K562 (cell line): Measurements from ENCODE around the gene ZMYM4. TPM values are rescaled to one million over a fixed set of nuclear protein-coding genes. Genes with fewer than 3 reads are reported as not detected.

ENCODE experiments used
- ATAC-seq: fragments of 200-7000 bp; cut with Tn5 transposase; 3 replicates; pipeline ENCODE4 v1.9.1; 2020; ENCODE audit warnings: moderate library complexity
- BruUV-seq: library from RNA; stranded (reverse); fragments of 400-500 nt; replicated peaks from 2 replicates; lab custom pipeline; 2021; lab: Mats Ljungman, UMichigan
- CTCF ChIA-PET: fragments of 300-600 bp; formaldehyde crosslinking; extraction: SDS; loops from one replicate; lab custom pipeline; 2021; ENCODE audit warnings: low intra/inter-chr PET ratio; lab: Yijun Ruan, JAX
- POLR2A ChIA-PET: fragments of 300-600, 350-650 bp; sonication (Branson Sonifier 250); formaldehyde crosslinking; extraction: SDS; loops from one replicate; lab custom pipeline; 2021; ENCODE audit warnings: antibody characterized with exemption, inconsistent platforms; lab: Yijun Ruan, JAX
- DNase-seq, 4 experiments: peaks; one replicate each; pipeline versions ENCODE4 v3.0.0 to v3.0.0-alpha.2; 2011 to 2018; ENCODE audit warnings: low spot score in 3 of 4, mixed read lengths in 3 of 4; ENCODE audit errors: extremely low read depth in 1 of 4
- FAIRE-seq: peaks from 2 replicates; lab custom pipeline; 2011; peaks lifted over from hg19 to GRCh38; lab: Jason Lieb, UNC
- H2AFZ ChIP-seq: 2 replicates; pipeline ENCODE4 v1.6.0; 2011; ENCODE audit warnings: low read depth, low read length, control low read depth, inconsistent platforms
- H3K27ac ChIP-seq: fragments of 200-600 bp; 3 replicates; pipeline ENCODE4 v1.8.0; 2011; ENCODE audit warnings: low read depth, mild to moderate bottlenecking, control low read depth, inconsistent platforms, low read length, moderate library complexity, mixed read lengths; ENCODE audit errors: extremely low read depth
- H3K27me3 ChIP-seq, 2 experiments: fragments of 300-600 bp in 1 of 2; 2 replicates in 1 of 2; 3 replicates in 1 of 2; pipeline versions ENCODE4 v1.6.0 to v1.8.0; 2011; ENCODE audit warnings: inconsistent platforms in 2 of 2, low read length in 2 of 2, mild to moderate bottlenecking in 1 of 2, mixed read lengths in 1 of 2, moderate library complexity in 1 of 2; ENCODE audit not compliant: control insufficient read depth in 2 of 2, insufficient read depth in 2 of 2
- H3K36me3 ChIP-seq: fragments of 300-600 bp; 3 replicates; pipeline ENCODE4 v1.8.0; 2011; ENCODE audit warnings: mild to moderate bottlenecking, low read length, inconsistent platforms; ENCODE audit not compliant: control insufficient read depth, insufficient read depth
- H3K4me1 ChIP-seq, 2 experiments: fragments of 200-600 bp in 1 of 2; replicated peaks in 1 of 2; 2 replicates in 1 of 2; 3 replicates in 1 of 2; pipeline versions ENCODE4 v1.5.1 to v1.8.0; 2011; ENCODE audit warnings: inconsistent platforms in 2 of 2, low read length in 2 of 2, mild to moderate bottlenecking in 1 of 2, mixed read lengths in 1 of 2, moderate library complexity in 1 of 2; ENCODE audit not compliant: control insufficient read depth in 2 of 2, insufficient read depth in 2 of 2
- H3K4me2 ChIP-seq: 2 replicates; pipeline ENCODE4 v1.6.1; 2011; ENCODE audit warnings: low read length, control low read depth, inconsistent platforms, mixed read lengths; ENCODE audit not compliant: insufficient read depth
- H3K4me3 ChIP-seq: fragments of 200-600 bp; sonication (generic), shearing (Covaris generic); 2 replicates; pipeline ENCODE4 v1.5.1; 2016; ENCODE audit warnings: control low read depth, inconsistent platforms
- H3K79me2 ChIP-seq: fragments of 200-600 bp; 3 replicates; pipeline ENCODE4 v1.8.0; 2011; ENCODE audit warnings: low read length, inconsistent platforms; ENCODE audit not compliant: control insufficient read depth, insufficient read depth
- H3K9ac ChIP-seq, 2 experiments: 2 replicates each; pipeline versions ENCODE4 v1.6.0 to v1.6.1; 2011; ENCODE audit warnings: low read depth in 2 of 2, low read length in 2 of 2, control low read depth in 1 of 2, inconsistent platforms in 1 of 2, mild to moderate bottlenecking in 1 of 2, mixed read lengths in 1 of 2; ENCODE audit not compliant: insufficient read depth in 1 of 2
- H3K9me1 ChIP-seq: one replicate; pipeline ENCODE4 v1.6.0; 2011; ENCODE audit warnings: inconsistent platforms, mild to moderate bottlenecking, low read length, moderate library complexity; ENCODE audit not compliant: control insufficient read depth, insufficient read depth
- H3K9me3 ChIP-seq: replicated peaks from 2 replicates; pipeline ENCODE4 v1.5.1; 2011; ENCODE audit warnings: low read depth, low read length, inconsistent platforms; ENCODE audit not compliant: control insufficient read depth, insufficient read depth
- H4K20me1 ChIP-seq: replicated peaks from 2 replicates; pipeline ENCODE4 v1.6.1; 2011; ENCODE audit warnings: low read length, inconsistent platforms, mixed read lengths; ENCODE audit not compliant: control insufficient read depth, insufficient read depth
- CCNT2 ChIP-seq: IDR thresholded peaks from 2 replicates; pipeline ENCODE4 v1.6.1; 2011; ENCODE audit warnings: borderline replicate concordance, low read depth, mild to moderate bottlenecking, moderate library complexity, mixed read lengths, low read length; ENCODE audit not compliant: insufficient read length; ENCODE audit errors: extremely low read depth
- PHF21A ChIP-seq: fragments of 450-650 bp; IDR thresholded peaks from 2 replicates; pipeline ENCODE4 v1.6.1; 2017; ENCODE audit warnings: low read depth, borderline replicate concordance
- RFX5 ChIP-seq: IDR thresholded peaks from 2 replicates; pipeline ENCODE4 v1.6.1; 2011; ENCODE audit warnings: low read depth, mild to moderate bottlenecking, improper control_type of control experiment, low read length
- SOX6 ChIP-seq: fragments of 450-650 bp; IDR thresholded peaks from 2 replicates; pipeline ENCODE4 v1.6.1; 2014; ENCODE audit warnings: mild to moderate bottlenecking
- SRSF1 ChIP-seq: fragments of 200-400 bp; formaldehyde crosslinking; IDR thresholded peaks from 2 replicates; pipeline ENCODE4 v1.6.1; 2017; ENCODE audit warnings: mild to moderate bottlenecking, low read depth, low read length, moderate library complexity
- ZKSCAN1 ChIP-seq: fragments of 150-350 bp; IDR thresholded peaks from 2 replicates; pipeline ENCODE4 v1.6.1; 2016; ENCODE audit warnings: low read depth, low read length
- WGBS: fragments of 100-300 bp; shearing (Covaris generic); methylation state at CpG from one replicate; pipeline ENCODE4 v1.1.6; 2016; ENCODE audit warnings: low coverage, mixed read lengths; ENCODE audit not compliant: insufficient coverage; ENCODE audit errors: missing lambda C conversion rate; 5-methylcytosine and 5-hydroxymethylcytosine counted together
- in situ Hi-C: fragments of 300-500 bp; cut with MboI; formaldehyde crosslinking; loops from 4 replicates; pipeline ENCODE4 v1.15.0; 2018; ENCODE audit warnings: inconsistent platforms, mixed read lengths
- intact Hi-C: fragments of 100-400 bp; cut with micrococcal nuclease; formaldehyde crosslinking; loops from 2 replicates; pipeline ENCODE4 v1.14.2; 2022
- polyA plus RNA-seq, 8 experiments: library from polyadenylated mRNA; depleted of rRNA in 4 of 8; stranded (reverse) in 5 of 8; unstranded in 3 of 8; fragments of >200 nt; fragmentation: Nextera tagmentation in 2 of 8; fragmentation: Illumina TruSeq in 1 of 8; extraction: Ambion mirVana in 2 of 8; extraction: Trizol in 1 of 8; gene quantifications; 2 replicates each; pipeline versions ENCODE4 v1.2.1 to v1.2.3, GENCODE V29; 2011 to 2014; ENCODE audit warnings: inconsistent platforms in 1 of 8, missing spikeins in 1 of 8
- total RNA-seq, 7 experiments: library from RNA; depleted of rRNA in 6 of 7; stranded (reverse); fragments of >200 nt in 6 of 7; fragmentation: Illumina TruSeq in 2 of 7; extraction: Trizol in 2 of 7; gene quantifications; 2 replicates each; pipeline versions ENCODE4 v1.2.1 to v1.2.3, GENCODE V29; 2011 to 2021; ENCODE audit warnings: low replicate concordance in 1 of 7

Gene ZMYM4
- total and polyA plus RNA-seq, 9 of the 15 experiments (the other 6 are each of a cell fraction or from before 2014, with no cell fraction given): 15.2 to 77.2 (median 63.3) TPM

DNA sequence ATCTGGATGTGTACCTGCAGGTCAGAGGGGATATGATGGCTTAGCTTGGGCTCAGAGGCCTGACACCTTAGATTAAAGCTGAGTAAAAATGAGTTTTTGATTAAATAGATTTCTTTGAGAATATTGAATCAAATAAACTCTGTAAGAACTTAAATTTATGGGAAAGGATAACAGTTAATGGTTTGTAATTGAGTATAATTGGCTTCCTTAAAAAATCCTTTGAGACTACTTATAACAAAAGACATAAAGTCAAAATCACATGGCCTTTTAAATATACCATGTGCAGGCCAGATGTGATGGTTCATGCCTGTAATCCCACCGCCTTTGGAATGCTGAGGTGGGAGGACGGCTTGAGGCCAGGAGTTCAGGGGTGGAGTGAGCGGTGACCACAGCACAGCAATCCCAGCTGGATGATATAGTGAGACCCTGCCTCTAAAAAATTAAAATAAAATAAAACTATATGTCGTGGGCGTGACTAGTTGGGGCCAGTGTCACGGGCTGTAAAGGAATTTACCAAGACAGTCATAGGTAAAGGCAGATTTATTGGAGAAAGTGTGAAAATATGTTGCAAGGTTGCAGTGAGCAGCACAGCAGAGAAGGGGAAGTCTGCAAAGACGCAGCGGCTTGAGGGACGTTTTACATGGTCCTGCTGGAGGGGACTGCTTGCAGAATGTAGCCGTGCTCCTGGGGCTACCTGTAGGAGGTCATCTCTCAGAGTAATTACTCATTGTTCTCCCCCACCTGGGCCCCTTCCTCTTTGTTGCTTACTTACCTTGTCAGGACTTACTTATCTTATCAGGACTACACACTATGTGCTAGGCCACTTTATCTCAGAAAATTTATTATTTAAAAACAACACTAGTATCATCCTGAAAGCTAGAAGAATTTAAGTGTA lies 122.3 kb downstream of the ZMYM4 start:
- Histone ChIP-seq H4K20me1 (no peaks in the 10 kb centered on the region), H3K79me2 (no peaks in the 10 kb centered on the region), H3K9me3 (no peaks in the 10 kb centered on the region), H3K27me3 (no peaks in the 10 kb centered on the region), H3K27ac (no peak overlapping the region), H2AFZ (no peak overlapping the region), H3K36me3 (peaks cover 83% of the 10 kb centered on the region), H3K4me2 (no peak overlapping the region), H3K9me1 (no peaks in the 10 kb centered on the region), H3K4me1 (peaks cover 5 to 7% of the 10 kb centered on the region in 2 experiments; a peak in 3 of 5 replicates), H3K9ac (peak overlapping the region in 1 of 2 experiments; percentile 46; a peak in 1 of 4 replicates), H3K4me3 (no peak overlapping the region)
- WGBS: 75% methylated on average over 10 of the region's 10 CpGs
- in situ Hi-C loops (no loop called here), intact Hi-C loops (no loop called here)
- peak in 3 of 4 experiments; percentile 16 to 17 (median 16) for DNase-seq
- TF ChIP-seq PHF21A (no peak), SOX6 (peak; percentile 66), SRSF1 (no peak), ZKSCAN1 (no peak), CCNT2 (peak; percentile 22), RFX5 (no peak)
- no peak for FAIRE-seq
- peak; percentile 73 for ATAC-seq
- no TSS peak for BruUV-seq
- ChIA-PET POLR2A (interaction anchor here (0.6 to 1.7 kb wide), 2 partner anchors 9 to 490 kb away, joined by 4 read pairs; no protein-coding TSS in a partner anchor), CTCF (no interaction called here)
